ENCODE results near the gene DDX60.

Gene DDX60

GRCh38 chr4:168208957-168209614 lies 109.5 kb downstream of the DDX60 start:
- no peak for DNase-seq (ENCODE audit: low read depth in 2 of 2, low spot score in 1 of 2)

GRCh38 chr4:168203233-168203911 lies 115.2 kb downstream of the DDX60 start:
- no peak for DNase-seq (ENCODE audit: low read depth in 2 of 2, low spot score in 1 of 2)

DNA sequence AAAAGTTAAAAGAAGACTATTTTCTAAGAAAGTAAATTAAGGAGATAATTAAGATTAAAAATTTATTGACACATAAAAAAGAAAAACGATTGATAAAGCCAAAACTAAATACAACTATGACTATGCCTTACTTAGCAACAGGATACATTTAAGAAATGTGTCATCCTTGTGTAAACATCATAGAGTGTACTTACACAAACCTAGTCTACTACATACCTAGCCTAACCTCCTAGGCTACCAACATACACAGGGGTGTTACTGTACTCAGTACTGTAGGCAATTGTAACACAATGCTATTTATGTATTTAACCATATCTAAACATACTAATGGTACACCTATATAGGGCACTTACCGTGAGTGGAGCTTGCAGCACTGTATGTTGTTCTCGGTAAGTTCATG lies 117.9 kb downstream of the DDX60 start:
- DNase-seq (ENCODE audit: low read depth in 2 of 2, low spot score in 1 of 2), result no peak

DNA sequence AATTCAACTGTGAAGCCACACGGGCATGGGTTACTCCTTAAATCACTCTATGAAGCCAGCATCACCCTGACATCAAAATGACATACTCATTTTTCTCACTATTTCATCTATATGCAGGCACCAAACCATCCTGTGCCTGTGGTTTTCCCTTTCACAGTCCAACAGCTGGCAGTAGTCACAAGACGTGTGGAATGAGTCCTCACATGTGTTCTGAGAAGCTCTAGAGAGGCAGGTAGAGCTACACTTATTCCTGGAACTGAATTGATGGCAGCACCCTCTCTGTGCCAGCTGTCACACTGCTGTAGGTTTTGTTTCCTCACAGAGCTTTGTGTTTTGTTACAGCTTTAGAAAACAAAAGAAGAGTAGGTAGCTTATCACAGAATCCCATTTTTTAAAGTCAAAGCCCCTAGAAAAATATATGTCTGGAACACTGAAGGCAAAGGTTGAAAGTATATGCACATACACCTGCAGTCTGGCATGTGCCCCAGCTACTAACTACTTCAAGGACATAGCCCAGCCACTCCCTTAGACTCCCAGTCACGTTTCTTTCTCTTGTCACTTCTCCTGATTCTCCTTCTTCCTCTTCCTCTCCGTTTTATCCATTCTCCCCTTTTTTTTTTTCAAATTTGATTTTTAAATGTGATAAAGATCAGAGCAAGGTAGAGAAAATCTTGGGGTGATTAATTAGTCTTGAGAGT lies 119.1 kb downstream of the DDX60 start:
- DNase-seq (ENCODE audit: low read depth in 2 of 2, low spot score in 1 of 2), result no peak

GRCh38 chr4:168197926-168198325 lies 120.6 kb downstream of the DDX60 start:
- DNase-seq (ENCODE audit: low read depth in 2 of 2, low spot score in 1 of 2), result no peak

DNA sequence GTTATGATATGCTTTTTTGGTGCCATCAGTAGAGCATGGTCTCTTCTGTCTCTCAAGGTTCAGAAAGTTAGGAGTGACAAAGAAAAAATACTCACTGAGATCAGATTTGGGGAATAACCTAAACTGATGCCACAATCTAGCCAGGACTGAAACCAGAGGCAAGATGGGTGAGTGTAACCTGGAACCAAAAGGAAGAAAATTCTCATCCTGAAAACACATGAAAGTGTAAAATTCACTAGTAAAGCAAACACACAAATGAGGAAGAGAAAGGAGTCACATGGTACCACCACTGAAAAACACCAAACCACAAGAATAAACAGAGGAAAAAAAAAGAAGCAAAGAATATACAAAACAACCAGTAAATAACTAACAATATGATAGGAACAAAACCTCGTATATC lies 129.8 kb downstream of the DDX60 start:
- DNase-seq (ENCODE audit: low read depth in 2 of 2, low spot score in 1 of 2), result no peak

DNA sequence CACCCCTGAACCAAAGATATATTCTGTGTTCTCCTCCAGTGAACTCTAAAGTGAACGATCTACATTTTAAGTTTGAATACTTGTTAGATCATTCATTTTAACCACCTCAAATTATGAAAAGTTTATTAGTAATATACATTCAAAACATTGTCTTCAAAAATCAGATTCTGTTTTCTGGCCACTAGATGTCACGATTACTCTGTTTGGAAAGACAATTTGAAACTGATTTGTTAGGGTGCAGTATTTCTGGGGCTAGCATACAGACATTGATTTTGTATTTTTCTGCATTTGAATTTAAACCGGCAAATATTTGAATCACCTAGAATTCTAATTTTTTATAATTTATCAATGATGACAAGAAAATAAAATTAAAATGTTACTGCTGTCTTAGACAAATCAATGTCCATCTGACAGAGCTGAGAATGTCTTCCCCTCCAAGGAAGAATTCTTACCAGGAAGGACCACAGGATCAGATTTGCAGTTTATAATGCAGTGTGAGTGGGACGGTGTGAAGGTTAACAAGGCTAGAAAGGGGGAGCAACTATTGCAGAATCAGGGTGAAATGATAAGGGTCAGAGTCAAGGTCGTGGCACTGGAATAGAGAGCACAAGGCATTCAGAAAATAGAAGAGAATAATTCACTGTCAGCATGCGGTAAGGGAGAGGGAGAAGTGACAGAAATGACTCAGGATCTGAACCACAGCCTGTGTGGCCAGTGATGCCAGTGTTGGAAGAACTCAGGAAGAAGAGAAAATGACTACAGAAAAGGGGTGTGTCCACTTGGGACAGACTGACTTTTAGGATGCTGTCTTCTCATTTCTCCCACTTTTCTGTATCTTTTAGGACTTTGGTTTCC lies 134.6 kb downstream of the DDX60 start:
- DNase-seq (ENCODE audit: low read depth in 2 of 2, low spot score in 1 of 2), result no peak

GRCh38 chr4:168177546-168178149 lies 140.9 kb downstream of the DDX60 start:
- DNase-seq (ENCODE audit: low read depth in 2 of 2, low spot score in 1 of 2), result no peak

DNA sequence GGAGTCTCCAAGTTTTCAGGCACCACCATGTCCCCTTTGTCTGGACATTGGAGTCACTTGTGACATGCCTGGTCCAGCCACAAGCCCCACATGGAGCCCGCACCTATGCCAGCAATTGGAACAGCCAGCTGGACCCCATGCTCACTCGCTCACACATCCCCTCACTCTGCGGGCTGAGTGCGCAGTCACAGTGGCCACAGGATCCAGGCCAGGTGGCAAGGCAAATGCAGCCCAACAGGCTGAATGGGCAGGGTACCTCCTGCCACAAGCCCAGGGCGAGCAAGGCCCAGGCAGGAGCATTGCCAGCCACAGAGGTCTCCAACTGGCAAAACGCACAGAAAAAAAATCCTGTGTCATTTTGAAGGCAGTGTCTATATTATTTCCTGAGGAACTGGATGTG lies 144.2 kb downstream of the DDX60 start:
- DNase-seq (ENCODE audit: low read depth in 2 of 2, low spot score in 1 of 2), result no peak

GRCh38 chr4:168167714-168168284 lies 150.8 kb downstream of the DDX60 start:
- no peak for DNase-seq (ENCODE audit: low read depth in 2 of 2, low spot score in 1 of 2)

Data from stimulated activated CD8-positive, alpha-beta memory T cell treated with anti-CD3 and anti-CD28 coated beads, Interleukin-4, amount 100 ng/mL, for 1 hour (primary cell).